Eye (tissue), 1 donor: Measurements from ENCODE around the gene F8.

ENCODE experiments used
- DNase-seq: peaks from one replicate; pipeline ENCODE4 v3.0.0-alpha.2; 2015

F8 gene

DNA sequence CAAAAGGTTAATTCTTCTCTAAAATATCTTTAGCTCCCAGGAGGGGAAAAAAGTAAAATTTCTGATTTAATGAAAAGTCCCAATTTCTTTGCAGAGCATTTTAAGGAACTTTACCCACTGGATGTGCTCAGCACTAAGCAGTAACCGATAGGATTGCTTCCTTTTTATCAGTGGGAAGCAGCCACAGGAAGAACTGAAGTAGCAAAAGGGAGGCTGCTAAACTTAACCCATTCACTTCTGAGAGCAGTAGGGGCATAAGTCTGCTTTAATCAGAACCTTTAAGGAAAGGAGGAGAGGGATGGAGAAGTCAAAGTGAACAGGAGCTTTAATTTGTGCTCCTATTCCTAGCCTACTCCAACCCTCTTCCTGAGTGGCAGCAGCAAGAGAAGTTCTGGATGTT is at the start of gene F8:
F8 (minus strand) TSS at position 139 of the 400 bp plus-strand sequence. CDS start 171 bp downstream, outside the sequence.
- no peak for DNase-seq

DNA sequence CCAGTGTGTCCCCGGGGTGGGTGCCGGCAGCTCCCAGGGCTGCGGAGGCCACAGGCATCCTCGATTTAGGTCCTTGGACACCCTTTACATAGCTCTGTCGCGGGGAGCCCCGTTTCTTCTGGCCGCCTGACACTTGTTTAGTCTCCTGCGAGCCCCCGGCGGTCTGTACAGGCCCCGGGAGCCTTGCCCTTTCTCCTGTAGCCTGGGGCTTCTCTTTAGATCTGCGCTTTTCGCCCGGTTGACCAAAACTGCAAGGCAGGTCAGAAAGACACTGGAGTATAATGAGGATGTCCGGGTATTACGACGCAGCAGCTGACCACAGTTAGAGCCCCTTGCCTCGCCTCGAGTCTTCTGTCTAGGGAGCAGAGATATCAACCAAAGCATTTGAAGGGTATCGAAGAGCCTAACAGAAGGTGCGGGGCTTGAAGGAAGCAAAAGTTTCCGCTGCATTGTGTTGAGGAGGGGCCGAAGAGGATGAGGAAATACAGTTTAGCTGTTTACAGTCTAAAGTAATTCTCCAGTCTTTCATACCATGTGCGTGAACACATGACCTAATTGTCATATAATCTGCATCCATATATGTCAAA is 49.3 kb upstream of the F8 start:
- no peak for DNase-seq

DNA sequence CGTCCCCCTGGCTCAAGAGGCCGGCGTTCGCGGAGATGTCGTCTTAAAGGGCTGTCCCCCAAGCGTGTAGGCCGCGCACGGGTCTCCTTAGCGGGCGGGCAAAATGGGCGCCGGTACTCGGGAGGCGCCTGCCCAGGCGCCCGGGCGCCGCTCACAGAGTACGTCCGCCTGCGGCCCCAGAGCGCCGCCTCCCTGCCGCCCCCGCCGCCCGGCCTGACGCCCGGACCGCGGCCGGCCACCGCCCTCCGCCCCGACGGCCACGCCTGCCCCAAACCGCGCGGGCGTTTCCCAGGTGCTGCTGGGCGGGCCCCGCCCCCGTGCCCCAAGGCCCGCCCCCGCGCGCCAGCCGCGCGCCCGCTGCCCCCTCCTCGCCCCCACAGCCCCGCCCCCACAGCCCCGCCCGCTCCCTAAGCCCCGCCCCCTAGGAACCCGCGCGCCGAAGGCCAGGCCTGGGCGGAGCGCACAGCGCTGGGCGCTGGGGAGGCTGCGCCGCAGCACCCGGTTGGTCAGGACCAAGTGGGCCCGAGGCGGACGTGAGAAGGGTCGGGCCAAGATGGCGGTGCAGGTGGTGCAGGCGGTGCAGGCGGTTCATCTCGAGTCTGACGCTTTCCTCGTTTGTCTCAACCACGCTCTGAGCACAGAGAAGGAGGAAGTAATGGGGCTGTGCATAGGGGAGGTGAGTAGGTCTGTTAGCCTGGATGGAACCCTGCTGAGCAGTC is 48.6 kb upstream of the F8 start, which contains the start of the genes BRCC3, CMC4 and MTCP1:
BRCC3 (plus strand) TSS at position 534 of the 719 bp plus-strand sequence; CDS start at position 554, 20 bp downstream.
CMC4 (minus strand) TSS at position 162 of the 719 bp plus-strand sequence. CDS start 7,113 bp downstream, outside the sequence.
MTCP1 (minus strand) TSS at position 162 of the 719 bp plus-strand sequence. CDS start 5,126 bp downstream, outside the sequence.
- peak; percentile 85 for DNase-seq

- no peak for DNase-seq
These were observed 48.1 kb upstream of the F8 start for GRCh38 chrX:155070663-155070974.

DNA sequence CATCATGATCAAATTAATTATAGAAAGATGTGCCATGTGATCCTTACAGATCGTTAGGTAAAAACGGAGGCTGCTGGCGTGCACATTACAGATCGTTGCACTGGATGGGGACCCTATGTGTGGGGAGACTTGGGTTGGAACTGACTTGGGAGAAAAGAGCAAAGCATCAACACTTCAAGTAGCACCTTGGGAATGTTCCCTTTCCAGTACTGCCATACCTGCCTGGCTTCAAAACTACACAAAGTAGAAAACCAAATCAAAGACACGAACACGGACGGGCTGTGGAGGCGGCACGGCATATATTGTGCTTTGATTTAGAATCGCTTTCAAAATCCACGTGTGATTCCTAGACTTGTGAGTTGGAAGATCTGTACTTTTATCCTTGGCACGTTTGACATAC is 47.5 kb upstream of the F8 start:
- peak; percentile 12 for DNase-seq

DNA sequence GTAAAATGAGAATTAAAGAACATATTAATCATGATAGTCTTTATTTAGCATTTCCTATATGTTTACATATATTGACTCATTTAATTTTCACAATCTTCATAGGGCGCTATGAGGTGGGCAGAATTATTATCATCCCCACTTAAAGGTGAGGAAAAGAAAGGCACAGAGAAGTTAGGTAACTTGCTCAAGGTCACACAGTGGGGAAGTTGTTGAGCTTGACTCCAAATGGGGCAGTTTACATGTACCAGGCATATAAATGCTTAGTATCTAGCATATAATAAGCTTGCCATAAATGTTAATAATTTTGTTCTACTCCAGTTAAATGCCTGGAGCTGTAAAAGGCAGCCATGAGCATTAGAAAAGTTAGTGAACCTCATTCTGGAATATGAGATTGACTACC is 46.9 kb upstream of the F8 start:
- no peak for DNase-seq

- no peak for DNase-seq
These were observed 45.6 kb upstream of the F8 start for GRCh38 chrX:155068165-155068564.

GRCh38 chrX:155065035-155065734 is 42.7 kb upstream of the F8 start:
- DNase-seq = no peak

GRCh38 chrX:155061760-155062159 is 39.2 kb upstream of the F8 start:
- no peak for DNase-seq

DNA sequence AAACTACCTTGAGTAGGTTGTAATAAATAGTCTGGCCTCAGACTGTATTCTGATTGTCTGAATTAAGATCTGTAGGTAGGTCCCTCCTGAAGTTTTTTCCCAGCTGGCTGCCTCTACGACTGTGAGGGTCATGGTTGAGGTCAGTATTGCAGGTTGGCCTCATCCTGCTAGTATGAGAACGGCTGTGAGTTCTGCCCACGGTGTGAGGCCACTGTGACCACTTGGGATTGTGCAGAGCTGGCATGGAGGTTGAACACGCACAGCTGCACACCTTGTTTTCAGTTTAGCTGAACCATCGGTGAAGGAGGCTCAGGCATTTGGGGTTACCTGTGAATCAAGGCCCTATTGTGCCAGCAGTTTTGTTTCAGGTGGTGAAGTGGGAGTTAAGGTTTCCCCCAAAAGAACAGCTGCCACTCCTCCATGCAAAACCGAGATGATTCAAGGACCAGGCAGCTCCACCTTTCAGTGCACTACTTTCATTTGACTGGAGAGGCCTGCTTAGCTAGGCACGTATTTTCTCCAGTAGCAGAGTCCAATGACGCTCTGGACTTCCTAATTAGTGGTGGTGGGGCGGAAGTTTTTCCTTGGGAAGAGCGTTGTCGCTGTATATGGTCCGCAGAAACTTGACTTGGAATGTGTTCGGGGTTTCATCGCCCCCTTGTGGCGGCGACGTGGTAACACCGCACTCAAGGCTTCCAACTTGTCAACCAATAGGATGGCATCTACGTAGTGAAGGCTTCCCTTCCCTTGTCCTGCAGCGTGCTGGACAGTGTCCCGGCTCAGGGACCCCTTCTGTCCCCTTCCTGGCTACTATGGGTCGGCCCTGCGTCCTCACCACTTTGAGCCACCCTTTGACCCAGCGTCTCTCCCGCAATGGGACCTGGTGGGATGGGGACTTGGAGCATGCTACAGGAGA is 34.6 kb upstream of the F8 start:
- peak; percentile 83 for DNase-seq

GRCh38 chrX:155056471-155056870 is 33.9 kb upstream of the F8 start:
- DNase-seq = no peak

DNA sequence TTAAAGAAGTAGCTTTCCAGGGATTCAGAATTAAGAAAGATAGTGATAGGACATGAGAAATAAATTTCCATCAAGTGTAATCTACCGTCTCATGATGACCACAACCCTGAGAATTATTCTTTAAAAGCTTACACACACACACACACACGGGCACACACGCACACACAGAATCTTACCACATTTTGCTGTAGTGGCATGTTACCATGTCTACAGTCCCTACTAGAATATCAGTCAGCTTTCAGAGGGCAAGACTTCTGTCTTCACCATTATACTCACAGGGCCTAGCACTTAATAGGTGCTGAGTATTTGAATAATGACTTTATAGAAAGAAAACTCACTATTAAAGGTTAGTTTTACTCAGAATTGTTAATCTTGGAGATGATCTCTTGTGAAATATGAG is 33.0 kb upstream of the F8 start:
- no peak for DNase-seq

DNA sequence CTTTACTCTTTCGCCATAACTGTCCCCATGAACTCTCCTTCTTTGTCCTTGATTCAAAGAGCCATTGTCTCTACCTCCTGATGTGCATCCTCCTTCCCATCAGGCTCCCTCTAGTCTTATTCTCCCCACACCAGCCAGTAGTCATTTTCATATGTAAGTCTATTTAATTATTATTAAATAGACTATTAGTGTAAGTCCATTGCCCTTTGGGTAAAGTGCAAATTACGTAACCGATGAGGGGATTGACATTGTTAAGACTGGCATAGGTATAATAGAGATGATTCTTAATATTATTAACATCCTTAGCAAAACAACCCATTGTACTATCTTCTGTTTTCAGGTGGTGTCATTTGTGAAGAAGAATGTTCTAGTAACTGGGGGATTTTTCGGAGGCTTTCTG is 31.7 kb upstream of the F8 start:
- DNase-seq = no peak

- DNase-seq = no peak
These were observed 31.1 kb upstream of the F8 start for GRCh38 chrX:155053656-155054055.

DNA sequence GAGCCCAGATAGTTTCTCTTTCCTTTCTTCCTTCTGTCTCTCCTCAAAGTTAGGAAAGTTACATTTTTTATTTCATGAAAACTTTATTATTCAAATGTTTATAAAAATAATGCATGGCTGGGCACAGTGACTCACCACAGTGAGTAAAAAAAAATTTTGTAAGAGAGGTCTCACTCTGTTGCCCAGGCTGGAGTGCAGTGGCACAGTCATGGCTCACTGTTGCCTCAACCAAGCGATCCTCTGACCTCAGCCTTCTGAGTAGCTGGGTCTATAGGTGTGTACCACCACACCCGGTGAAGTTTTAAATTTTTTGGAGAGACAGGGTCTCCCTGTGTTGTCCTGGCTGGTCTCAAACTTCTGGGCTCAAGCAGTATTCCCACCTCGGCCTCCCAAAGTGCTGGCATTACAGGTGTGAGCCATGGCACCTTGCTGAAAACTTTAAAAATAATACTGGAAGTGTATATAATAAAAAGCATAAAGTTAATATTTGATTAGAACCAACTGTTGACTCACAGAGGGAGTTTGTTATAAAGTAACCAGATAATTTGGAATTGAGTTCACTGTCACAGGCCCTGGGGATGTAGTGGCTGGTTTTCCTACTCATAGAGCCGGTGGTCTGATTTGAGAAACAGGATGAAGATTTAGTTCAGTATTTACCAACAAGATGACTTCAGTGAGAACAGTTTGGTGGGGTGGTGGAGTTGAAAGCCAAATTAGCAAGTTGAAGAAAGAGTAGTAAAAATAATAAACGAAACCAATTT is 30.4 kb upstream of the F8 start:
- DNase-seq = no peak

DNA sequence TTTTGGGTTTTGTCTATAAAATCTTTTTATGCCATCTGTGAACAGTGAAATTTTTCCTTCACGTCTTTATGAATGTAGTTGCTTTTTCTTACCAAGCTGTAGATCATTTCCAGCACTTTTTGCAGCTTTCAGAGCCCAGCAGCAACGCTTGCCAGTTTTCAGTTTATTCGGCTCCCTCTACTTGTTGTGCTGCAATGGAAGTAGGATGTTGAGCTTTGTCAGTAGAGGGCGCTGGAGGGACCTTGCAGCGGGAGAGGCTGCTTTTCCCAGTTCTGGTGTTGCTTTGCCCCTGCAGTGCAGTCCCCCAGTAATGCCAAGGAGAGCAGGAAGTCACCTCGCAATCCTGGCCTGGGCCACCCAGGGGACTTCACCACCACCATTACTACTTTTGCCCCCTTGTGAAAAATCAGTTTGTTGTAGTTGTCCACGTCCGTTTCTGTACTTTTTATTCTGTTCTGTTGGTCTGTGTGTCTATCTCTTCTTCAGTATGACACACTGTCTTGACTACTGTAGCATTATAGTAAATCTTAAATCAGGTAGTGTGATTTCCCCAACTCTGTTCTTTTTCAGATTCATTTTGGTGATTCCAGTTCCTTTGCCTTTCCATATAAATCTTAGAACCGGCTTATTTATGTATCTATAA is 26.6 kb upstream of the F8 start:
- peak; percentile 50 for DNase-seq

DNA sequence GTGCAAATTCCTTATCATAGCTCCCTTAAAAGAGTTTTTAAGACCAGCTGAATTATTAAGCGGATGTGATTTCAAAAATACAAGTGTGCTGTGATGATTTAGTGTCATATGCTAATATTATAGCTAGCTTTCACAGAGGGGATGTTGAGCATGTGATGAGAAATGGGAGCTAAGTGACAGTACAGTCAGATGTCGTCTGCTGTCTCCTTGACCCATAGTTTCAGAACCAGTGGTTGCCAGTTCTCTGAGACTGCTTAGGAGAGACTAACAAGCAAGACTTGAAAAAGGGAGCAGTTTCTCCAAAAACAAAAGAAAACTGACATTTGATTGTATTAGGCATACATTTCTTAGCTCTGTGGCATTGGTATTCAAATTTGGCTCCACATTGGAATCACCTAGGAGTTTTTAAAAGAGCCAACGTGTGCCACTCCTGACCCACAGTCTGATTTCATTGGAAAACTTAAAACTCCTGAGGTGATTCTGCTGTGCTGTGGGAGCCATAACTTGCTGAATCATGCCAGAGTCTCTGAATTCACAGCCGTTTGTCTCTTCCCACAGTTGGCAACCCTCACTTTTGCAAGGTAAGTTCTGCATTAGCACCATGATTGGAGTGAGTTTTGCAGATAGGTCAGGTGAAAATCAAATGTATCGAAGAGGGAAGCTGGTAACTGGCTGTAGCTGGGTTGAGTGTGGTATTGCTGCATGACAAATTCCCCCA is 24.4 kb upstream of the F8 start:
- no peak for DNase-seq

GRCh38 chrX:155046129-155046810 is 23.7 kb upstream of the F8 start:
- no peak for DNase-seq

- DNase-seq = peak; percentile 1
These were observed 13.2 kb upstream of the F8 start for GRCh38 chrX:155035688-155036087.

- DNase-seq = no peak
These were observed 9.1 kb upstream of the F8 start for GRCh38 chrX:155031657-155032056.
